Body of pancreas (tissue), 4 donors: ENCODE results near the gene SHANK3.

Experiments used
- POLR2A ChIP-seq, 3 donors: fragments of 450-650 bp; IDR thresholded peaks; one replicate each; pipeline ENCODE4 v1.6.1; 2016; ENCODE audit warnings: antibody characterized with exemption in 3 of 3, mild to moderate bottlenecking in 2 of 3
- TF ChIP-seq, protein P1 (sequence below), 7 experiments: fragments of 450-650 bp in 4 of 7; fragments of 200-600 bp in 3 of 7; sonication (generic) in 3 of 7; IDR thresholded peaks; one replicate each; pipeline ENCODE4 v1.5.1; 2016 to 2019; ENCODE audit warnings: antibody characterized with exemption in 7 of 7

DNA sequence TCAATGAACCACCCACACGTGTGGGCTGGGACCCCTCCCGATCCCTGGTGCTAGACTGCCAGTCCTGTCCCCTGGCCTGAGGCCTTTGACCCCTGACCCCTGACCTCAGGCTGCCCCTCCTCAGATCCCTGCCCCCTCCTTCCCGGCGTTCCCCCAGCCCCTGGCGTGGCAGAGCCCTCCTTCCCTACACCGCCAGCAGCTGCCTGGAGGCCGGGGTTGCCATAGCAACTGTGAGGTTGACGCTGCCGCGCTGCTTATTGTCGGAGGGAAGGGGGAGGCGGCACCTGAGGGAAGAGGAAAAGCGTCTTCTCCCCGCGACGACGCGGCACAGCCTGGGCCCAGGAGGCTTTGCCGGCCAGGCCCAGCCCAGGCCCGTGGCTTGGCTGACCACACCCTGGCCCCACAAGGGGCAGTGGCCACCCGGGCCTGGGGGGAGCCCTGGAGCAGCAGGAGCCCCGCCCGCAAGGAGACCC is 32.6 kb downstream of the SHANK3 start:
- TF ChIP-seq, protein P1, sequence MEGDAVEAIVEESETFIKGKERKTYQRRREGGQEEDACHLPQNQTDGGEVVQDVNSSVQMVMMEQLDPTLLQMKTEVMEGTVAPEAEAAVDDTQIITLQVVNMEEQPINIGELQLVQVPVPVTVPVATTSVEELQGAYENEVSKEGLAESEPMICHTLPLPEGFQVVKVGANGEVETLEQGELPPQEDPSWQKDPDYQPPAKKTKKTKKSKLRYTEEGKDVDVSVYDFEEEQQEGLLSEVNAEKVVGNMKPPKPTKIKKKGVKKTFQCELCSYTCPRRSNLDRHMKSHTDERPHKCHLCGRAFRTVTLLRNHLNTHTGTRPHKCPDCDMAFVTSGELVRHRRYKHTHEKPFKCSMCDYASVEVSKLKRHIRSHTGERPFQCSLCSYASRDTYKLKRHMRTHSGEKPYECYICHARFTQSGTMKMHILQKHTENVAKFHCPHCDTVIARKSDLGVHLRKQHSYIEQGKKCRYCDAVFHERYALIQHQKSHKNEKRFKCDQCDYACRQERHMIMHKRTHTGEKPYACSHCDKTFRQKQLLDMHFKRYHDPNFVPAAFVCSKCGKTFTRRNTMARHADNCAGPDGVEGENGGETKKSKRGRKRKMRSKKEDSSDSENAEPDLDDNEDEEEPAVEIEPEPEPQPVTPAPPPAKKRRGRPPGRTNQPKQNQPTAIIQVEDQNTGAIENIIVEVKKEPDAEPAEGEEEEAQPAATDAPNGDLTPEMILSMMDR (IDR thresholded peaks at IDR 0.05), result no peak
- TF ChIP-seq POLR2A (IDR thresholded peaks at IDR 0.05), result no peak
